Measurements from ENCODE around the gene NRARP.

Gene NRARP

GRCh38 chr9:137310189-137311052, 8.3 kb upstream of the NRARP start:
- Histone ChIP-seq H3K4me1 (ENCODE audit: insufficient read depth, low read length) (peaks cover 21% of the 10 kb centered on the region; the same call in 1 of the 2 replicates), H3K9ac (ENCODE audit: low read depth, low read length) (no peak overlapping the region), H3K36me3 (ENCODE audit: insufficient read depth, low read length) (no peaks in the 10 kb centered on the region)

GRCh38 chr9:137309368-137310188, 7.5 kb upstream of the NRARP start:
- Histone ChIP-seq H3K9me3 (ENCODE audit: control insufficient read depth, insufficient read depth, low read length) (no peaks in the 10 kb centered on the region), H3K4me1 (ENCODE audit: insufficient read depth, low read length) (peaks cover 20% of the 10 kb centered on the region; the same call in 1 of the 2 replicates), H3K36me3 (ENCODE audit: insufficient read depth, low read length) (no peaks in the 10 kb centered on the region), H3K9ac (ENCODE audit: low read depth, low read length) (no peak overlapping the region)

More at GRCh38 chr9:137310189-137311052, 8.3 kb upstream of the NRARP start:
- no peaks in the 10 kb centered on the region for H3K9me3 ChIP-seq (ENCODE audit: control insufficient read depth, insufficient read depth, low read length)

- H3K9me3 ChIP-seq (ENCODE audit: control insufficient read depth, insufficient read depth, low read length), result no peaks in the 10 kb centered on the region
- no peak overlapping the region for H3K9ac ChIP-seq (ENCODE audit: low read depth, low read length)
- H3K36me3 ChIP-seq (ENCODE audit: insufficient read depth, low read length), result no peaks in the 10 kb centered on the region
- peaks cover 20% of the 10 kb centered on the region; the same call in 1 of the 2 replicates for H3K4me1 ChIP-seq (ENCODE audit: insufficient read depth, low read length)
Measured at GRCh38 chr9:137308057-137308619, 6.1 kb upstream of the NRARP start.

- Histone ChIP-seq H3K9ac (ENCODE audit: low read depth, low read length) (no peak overlapping the region), H3K36me3 (ENCODE audit: insufficient read depth, low read length) (no peaks in the 10 kb centered on the region), H3K9me3 (ENCODE audit: control insufficient read depth, insufficient read depth, low read length) (no peaks in the 10 kb centered on the region), H3K4me1 (ENCODE audit: insufficient read depth, low read length) (peaks cover 20% of the 10 kb centered on the region; the same call in 1 of the 2 replicates)
Measured at GRCh38 chr9:137307255-137308056, 5.4 kb upstream of the NRARP start.

- Histone ChIP-seq H3K9ac (ENCODE audit: low read depth, low read length) (no peak overlapping the region), H3K36me3 (ENCODE audit: insufficient read depth, low read length) (no peaks in the 10 kb centered on the region), H3K4me1 (ENCODE audit: insufficient read depth, low read length) (peaks cover 19% of the 10 kb centered on the region; the same call in 1 of the 2 replicates), H3K9me3 (ENCODE audit: control insufficient read depth, insufficient read depth, low read length) (no peaks in the 10 kb centered on the region)
Measured at GRCh38 chr9:137306850-137307254, 4.8 kb upstream of the NRARP start.

- Histone ChIP-seq H3K9me3 (ENCODE audit: control insufficient read depth, insufficient read depth, low read length) (no peaks in the 10 kb centered on the region), H3K4me1 (ENCODE audit: insufficient read depth, low read length) (peaks cover 14% of the 10 kb centered on the region; the same call in 1 of the 2 replicates), H3K9ac (ENCODE audit: low read depth, low read length) (no peak overlapping the region), H3K36me3 (ENCODE audit: insufficient read depth, low read length) (no peaks in the 10 kb centered on the region)
Measured at GRCh38 chr9:137306066-137306849, 4.2 kb upstream of the NRARP start.

GRCh38 chr9:137305798-137306065, 3.7 kb upstream of the NRARP start:
- peaks cover 9% of the 10 kb centered on the region; the same call in 1 of the 2 replicates for H3K4me1 ChIP-seq (ENCODE audit: insufficient read depth, low read length)
- H3K9me3 ChIP-seq (ENCODE audit: control insufficient read depth, insufficient read depth, low read length), result no peaks in the 10 kb centered on the region
- no peaks in the 10 kb centered on the region for H3K36me3 ChIP-seq (ENCODE audit: insufficient read depth, low read length)
- no peak overlapping the region for H3K9ac ChIP-seq (ENCODE audit: low read depth, low read length)

GRCh38 chr9:137305060-137305797, 3.2 kb upstream of the NRARP start:
- Histone ChIP-seq H3K9me3 (ENCODE audit: control insufficient read depth, insufficient read depth, low read length) (no peaks in the 10 kb centered on the region), H3K36me3 (ENCODE audit: insufficient read depth, low read length) (no peaks in the 10 kb centered on the region), H3K9ac (ENCODE audit: low read depth, low read length) (no peak overlapping the region), H3K4me1 (ENCODE audit: insufficient read depth, low read length) (peaks cover 9% of the 10 kb centered on the region; the same call in 1 of the 2 replicates)

- peaks cover 13% of the 10 kb centered on the region for H3K4me1 ChIP-seq (ENCODE audit: insufficient read depth, low read length)
- H3K9me3 ChIP-seq (ENCODE audit: control insufficient read depth, insufficient read depth, low read length), result no peaks in the 10 kb centered on the region
- no peaks in the 10 kb centered on the region for H3K36me3 ChIP-seq (ENCODE audit: insufficient read depth, low read length)
- no peak overlapping the region for H3K9ac ChIP-seq (ENCODE audit: low read depth, low read length)
Measured at GRCh38 chr9:137304383-137305059, 2.5 kb upstream of the NRARP start.

- H3K9ac ChIP-seq (ENCODE audit: low read depth, low read length), result no peak overlapping the region
- no peaks in the 10 kb centered on the region for H3K36me3 ChIP-seq (ENCODE audit: insufficient read depth, low read length)
- H3K4me1 ChIP-seq (ENCODE audit: insufficient read depth, low read length), result peaks cover 15% of the 10 kb centered on the region
- H3K9me3 ChIP-seq (ENCODE audit: control insufficient read depth, insufficient read depth, low read length), result no peaks in the 10 kb centered on the region
Measured at GRCh38 chr9:137303893-137304382, 1.9 kb upstream of the NRARP start.

- H3K36me3 ChIP-seq (ENCODE audit: insufficient read depth, low read length), result no peaks in the 10 kb centered on the region
- no peaks in the 10 kb centered on the region for H3K9me3 ChIP-seq (ENCODE audit: control insufficient read depth, insufficient read depth, low read length)
- H3K9ac ChIP-seq (ENCODE audit: low read depth, low read length), result peak overlapping the region; percentile 46; the same call in 1 of the 2 replicates
- peaks cover 21% of the 10 kb centered on the region for H3K4me1 ChIP-seq (ENCODE audit: insufficient read depth, low read length)
Measured at GRCh38 chr9:137303151-137303892, 1.3 kb upstream of the NRARP start.

All from ES-I3 (cell line).